ENCODE data around the gene CNPY3.

Gene CNPY3

GRCh38 chr6:42961020-42961470, 31.8 kb downstream of the CNPY3 start:
- no peak for DNase-seq

- DNase-seq: no peak
These were observed 32.8 kb downstream of the CNPY3 start for GRCh38 chr6:42962096-42962495.

- no peak for DNase-seq
These were observed 33.4 kb downstream of the CNPY3 start for GRCh38 chr6:42962502-42963178.

- no peak for DNase-seq
These were observed 34.0 kb downstream of the CNPY3 start for GRCh38 chr6:42963179-42963854.

GRCh38 chr6:42963855-42964605, 34.8 kb downstream of the CNPY3 start:
- no peak for DNase-seq

- DNase-seq: no peak
These were observed 37.3 kb downstream of the CNPY3 start for GRCh38 chr6:42966571-42966970.

- DNase-seq: no peak
These were observed 37.9 kb downstream of the CNPY3 start for GRCh38 chr6:42967228-42967627.

GRCh38 chr6:42968126-42968701, 38.9 kb downstream of the CNPY3 start:
- DNase-seq: no peak

- no peak for DNase-seq
These were observed 39.5 kb downstream of the CNPY3 start for GRCh38 chr6:42968783-42969182.

GRCh38 chr6:42969431-42969830, 40.2 kb downstream of the CNPY3 start:
- no peak for DNase-seq

- no peak for DNase-seq
These were observed 40.7 kb downstream of the CNPY3 start for GRCh38 chr6:42969934-42970333.

GRCh38 chr6:42970871-42971612, 41.8 kb downstream of the CNPY3 start:
- no peak for DNase-seq

- no peak for DNase-seq
These were observed 42.6 kb downstream of the CNPY3 start for GRCh38 chr6:42971746-42972327.

- no peak for DNase-seq
These were observed 44.6 kb downstream of the CNPY3 start for GRCh38 chr6:42973926-42974325.

- no peak for DNase-seq
These were observed 45.7 kb downstream of the CNPY3 start for GRCh38 chr6:42974919-42975505.

GRCh38 chr6:42978487-42978838, 49.2 kb downstream of the CNPY3 start:
- DNase-seq: no peak

- DNase-seq: peak; percentile 89
These were observed 49.7 kb downstream of the CNPY3 start, which contains the start of gene PEX6 for GRCh38 chr6:42978839-42979522. TSS of gene PEX6 (minus strand) at chr6:42979181. CDS start at chr6:42979150, 31 bp downstream.

- no peak for DNase-seq
These were observed 50.4 kb downstream of the CNPY3 start for GRCh38 chr6:42979523-42980177.

- no peak for DNase-seq
These were observed 52.6 kb downstream of the CNPY3 start for GRCh38 chr6:42981836-42982235.

All from effector CD8-positive, alpha-beta T cell (primary cell).